GM13977 (cell line): ENCODE results near the gene ASB7.

Experiments used
- DNase-seq: peaks from one replicate; pipeline ENCODE4 v3.0.0; 2012; ENCODE audit warnings: low spot score
- CTCF ChIP-seq: IDR thresholded peaks from 2 replicates; pipeline ENCODE4 v1.5.1; 2012; ENCODE audit warnings: mild to moderate bottlenecking, control low read depth; ENCODE audit not compliant: insufficient read depth; ENCODE audit errors: extremely low read depth, missing control alignments
- in situ Hi-C: fragments of 300-500 bp; cut with MboI; formaldehyde crosslinking; loops from one replicate; pipeline ENCODE4 v1.12.0; 2022; ENCODE audit warnings: low sequenced_read_pairs, low pct_unique_long_range_greater_than_20kb, mixed read lengths, inconsistent platforms; ENCODE audit not compliant: unreplicated experiment

ASB7 gene

GRCh38 chr15:100651253-100651652 lies 48.9 kb downstream of the ASB7 start:
- in situ Hi-C loops: no loop called here
- no peak for TF ChIP-seq CTCF
- DNase-seq: no peak

- in situ Hi-C loops: no loop called here
- TF ChIP-seq CTCF: no peak
- no peak for DNase-seq
Measured at GRCh38 chr15:100652116-100652515, 49.7 kb downstream of the ASB7 start.

- TF ChIP-seq CTCF: no peak
- in situ Hi-C loops: no loop called here
- no peak for DNase-seq
Measured at GRCh38 chr15:100653608-100654007, 51.2 kb downstream of the ASB7 start.

GRCh38 chr15:100658895-100659294 lies 56.5 kb downstream of the ASB7 start:
- DNase-seq: no peak
- no peak for TF ChIP-seq CTCF
- in situ Hi-C loops: no loop called here

GRCh38 chr15:100661156-100661555 lies 58.8 kb downstream of the ASB7 start:
- no peak for DNase-seq
- in situ Hi-C loops: no loop called here
- TF ChIP-seq CTCF: no peak

GRCh38 chr15:100663086-100663914 lies 60.9 kb downstream of the ASB7 start:
- TF ChIP-seq CTCF: no peak
- no peak for DNase-seq
- in situ Hi-C loops: no loop called here
